GM19351 (cell line): ENCODE data around the gene NRARP.
A peak's percentile ranks its signal among the peaks of the same experiment; 100 is the strongest.
"Not testable (repeated sequence)": the region's sequence is repeated elsewhere in the genome, so short reads cannot be mapped to it uniquely, and the experiment has no call there.

ENCODE experiments used
- ATAC-seq: cut with Tn5 transposase; IDR thresholded peaks from one replicate; pipeline ENCODE4 v1.9.1; 2021; ENCODE audit warnings: mild to moderate bottlenecking, moderate library complexity; ENCODE audit not compliant: unreplicated experiment

Gene NRARP

GRCh38 chr9:137266162-137266527 lies 35.9 kb downstream of the NRARP start:
- no peak for ATAC-seq

- ATAC-seq = no peak
Observed at GRCh38 chr9:137265496-137266161, 36.4 kb downstream of the NRARP start.

GRCh38 chr9:137264067-137264466 lies 38.0 kb downstream of the NRARP start:
- ATAC-seq = no peak

GRCh38 chr9:137263506-137263905 lies 38.6 kb downstream of the NRARP start:
- ATAC-seq = no peak

- ATAC-seq = no peak
Observed at GRCh38 chr9:137262909-137263285, 39.2 kb downstream of the NRARP start.

- not testable (repeated sequence) for ATAC-seq
Observed at GRCh38 chr9:137262173-137262908, 39.7 kb downstream of the NRARP start.

- ATAC-seq = no peak
Observed at GRCh38 chr9:137256856-137257255, 45.2 kb downstream of the NRARP start.

GRCh38 chr9:137256362-137256761 lies 45.7 kb downstream of the NRARP start:
- ATAC-seq = no peak

- peak; percentile 32 for ATAC-seq
Observed at GRCh38 chr9:137255448-137256114, 46.5 kb downstream of the NRARP start.

- ATAC-seq = peak; percentile 77
Observed at GRCh38 chr9:137254624-137255447, 47.2 kb downstream of the NRARP start, which contains the start of gene NELFB. Gene NELFB (plus strand): TSS chr9:137255327.

- ATAC-seq = no peak
Observed at GRCh38 chr9:137253717-137254623, 48.1 kb downstream of the NRARP start.

- no peak for ATAC-seq
Observed at GRCh38 chr9:137252555-137253506, 49.2 kb downstream of the NRARP start.

- no peak for ATAC-seq
Observed at GRCh38 chr9:137251490-137252268, 50.4 kb downstream of the NRARP start.

GRCh38 chr9:137251194-137251461 lies 50.9 kb downstream of the NRARP start, which contains the start of gene STPG3:
Gene STPG3 (plus strand): TSS chr9:137251286. CDS start chr9:137251287, 1 bp downstream.
- ATAC-seq = no peak

GRCh38 chr9:137250329-137251193 lies 51.5 kb downstream of the NRARP start:
- no peak for ATAC-seq
